Measurements from ENCODE around the gene CCDC68.

- no peak for TF ChIP-seq CTCF (IDR thresholded peaks at IDR 0.05)
- TF ChIP-seq POLR2A (IDR thresholded peaks at IDR 0.05): no peak
Observed at GRCh38 chr18:54960197-54960596, 936 bp upstream of the CCDC68 start.
